ENCODE measurements around the gene PLPPR3.
A peak's percentile ranks its signal among the peaks of the same experiment; 100 is the strongest.

Gene PLPPR3

GRCh38 chr19:807627-808422 is 13.9 kb downstream of the PLPPR3 start:
- no peak for DNase-seq

- no peak for DNase-seq
Observed at GRCh38 chr19:806815-807421, 14.8 kb downstream of the PLPPR3 start.

GRCh38 chr19:805600-806550 is 15.9 kb downstream of the PLPPR3 start:
- peak; percentile 18 for DNase-seq

GRCh38 chr19:805166-805551 is 16.6 kb downstream of the PLPPR3 start:
- DNase-seq: peak; percentile 14

GRCh38 chr19:804419-805165 is 17.2 kb downstream of the PLPPR3 start:
- DNase-seq: peak; percentile 16

GRCh38 chr19:803686-804418 is 17.9 kb downstream of the PLPPR3 start:
- DNase-seq: peak; percentile 14

GRCh38 chr19:803099-803561 is 18.6 kb downstream of the PLPPR3 start:
- no peak for DNase-seq

GRCh38 chr19:802498-803098 is 19.2 kb downstream of the PLPPR3 start:
- DNase-seq: peak; percentile 65

GRCh38 chr19:801861-802497 is 19.8 kb downstream of the PLPPR3 start:
- peak; percentile 72 for DNase-seq

- peak; percentile 64 for DNase-seq
Observed at GRCh38 chr19:801030-801860, 20.5 kb downstream of the PLPPR3 start.

- DNase-seq: peak; percentile 17
Observed at GRCh38 chr19:800360-801029, 21.3 kb downstream of the PLPPR3 start.

GRCh38 chr19:799076-799881 is 22.5 kb downstream of the PLPPR3 start:
- DNase-seq: peak; percentile 31

GRCh38 chr19:798415-799075 is 23.2 kb downstream of the PLPPR3 start:
- peak; percentile 47 for DNase-seq

- DNase-seq: peak; percentile 93
Observed at GRCh38 chr19:797528-798414, 24.0 kb downstream of the PLPPR3 start.

GRCh38 chr19:796692-797527 is 24.8 kb downstream of the PLPPR3 start, which contains the start of gene PTBP1:
PTBP1 (plus strand) TSS chr19:797452; CDS start chr19:797498, 46 bp downstream.
- DNase-seq: peak; percentile 100

All from right hindlimb (tissue), 1 donor.